Mammary epithelial cell (primary cell): ENCODE measurements around the gene CD6.

Experiments used
- EZH2 ChIP-seq: IDR thresholded peaks from 2 replicates; pipeline ENCODE4 v1.6.1; 2012; ENCODE audit warnings: low read length, inconsistent platforms, borderline replicate concordance
- TF ChIP-seq, protein P1 (sequence below), 2 donors: IDR thresholded peaks in 1 of 2; conservative IDR thresholded peaks in 1 of 2; 2 replicates each; pipeline ENCODE4 v1.5.1; 2011 to 2012; ENCODE audit warnings: inconsistent platforms in 2 of 2, low read length in 2 of 2, mild to moderate bottlenecking in 2 of 2, control low read depth in 1 of 2, low read depth in 1 of 2; ENCODE audit not compliant: insufficient read depth in 1 of 2; ENCODE audit errors: extremely low read depth in 1 of 2

DNA sequence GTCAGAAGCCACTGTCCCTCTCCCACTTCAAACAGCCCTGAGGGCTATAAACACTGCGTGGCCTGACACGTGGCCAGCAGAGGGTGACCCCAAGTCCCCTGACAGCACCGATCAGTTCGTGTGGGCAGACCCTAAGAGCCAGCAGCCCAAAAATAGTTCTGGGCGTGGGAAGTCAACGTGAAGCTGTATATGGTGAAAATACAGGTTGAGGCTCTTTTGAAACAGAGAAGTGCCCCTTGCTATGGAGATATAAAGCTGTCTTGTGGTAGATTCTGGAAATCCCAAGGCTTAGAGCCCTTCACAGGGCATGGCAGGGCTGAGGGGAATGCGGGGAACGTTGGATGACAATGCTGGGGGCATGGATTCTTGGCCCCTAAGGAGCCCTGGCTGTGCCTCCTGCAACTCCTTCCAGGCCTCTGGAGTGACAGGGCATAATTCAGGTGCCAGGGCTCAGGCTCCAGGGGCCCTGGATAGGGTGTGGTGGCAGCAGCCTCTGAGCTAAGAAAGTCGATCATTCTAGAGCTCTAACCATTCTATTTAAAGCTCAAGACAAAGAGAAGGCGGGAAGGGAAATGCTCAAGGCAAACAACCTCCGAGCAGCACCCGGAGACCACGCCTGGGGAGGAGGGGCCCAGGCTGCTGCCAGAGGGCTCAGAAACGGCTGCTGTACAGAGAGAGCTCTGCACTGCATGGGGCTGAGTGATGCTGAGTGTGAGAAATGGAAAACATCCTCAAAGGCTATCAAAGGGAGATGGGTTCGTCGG lies 70.5 kb downstream of the CD6 start:
- TF ChIP-seq, protein P1, sequence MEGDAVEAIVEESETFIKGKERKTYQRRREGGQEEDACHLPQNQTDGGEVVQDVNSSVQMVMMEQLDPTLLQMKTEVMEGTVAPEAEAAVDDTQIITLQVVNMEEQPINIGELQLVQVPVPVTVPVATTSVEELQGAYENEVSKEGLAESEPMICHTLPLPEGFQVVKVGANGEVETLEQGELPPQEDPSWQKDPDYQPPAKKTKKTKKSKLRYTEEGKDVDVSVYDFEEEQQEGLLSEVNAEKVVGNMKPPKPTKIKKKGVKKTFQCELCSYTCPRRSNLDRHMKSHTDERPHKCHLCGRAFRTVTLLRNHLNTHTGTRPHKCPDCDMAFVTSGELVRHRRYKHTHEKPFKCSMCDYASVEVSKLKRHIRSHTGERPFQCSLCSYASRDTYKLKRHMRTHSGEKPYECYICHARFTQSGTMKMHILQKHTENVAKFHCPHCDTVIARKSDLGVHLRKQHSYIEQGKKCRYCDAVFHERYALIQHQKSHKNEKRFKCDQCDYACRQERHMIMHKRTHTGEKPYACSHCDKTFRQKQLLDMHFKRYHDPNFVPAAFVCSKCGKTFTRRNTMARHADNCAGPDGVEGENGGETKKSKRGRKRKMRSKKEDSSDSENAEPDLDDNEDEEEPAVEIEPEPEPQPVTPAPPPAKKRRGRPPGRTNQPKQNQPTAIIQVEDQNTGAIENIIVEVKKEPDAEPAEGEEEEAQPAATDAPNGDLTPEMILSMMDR (conservative IDR thresholded peaks at IDR 0.05 in 1 of 2, IDR thresholded peaks at IDR 0.05 in 1 of 2; ENCODE audit: extremely low read depth in 1 of 2, insufficient read depth in 1 of 2, low read depth in 1 of 2, low read length in 2 of 2): no peak
- TF ChIP-seq EZH2: no peak
